Jurkat, Clone E6-1 (cell line): ENCODE data around the gene DOCK2.
"Not testable (repeated sequence)": the region's sequence is repeated elsewhere in the genome, so short reads cannot be mapped to it uniquely, and the experiment has no call there.

ENCODE experiments used
- DNase-seq: peaks from one replicate; pipeline ENCODE4 v3.0.0-alpha.2; 2011; ENCODE audit warnings: low read depth, low spot score
- H3K4me3 ChIP-seq: 2 replicates; pipeline ENCODE4 v1.5.1; 2011; ENCODE audit warnings: mild to moderate bottlenecking, low read length, control low read depth, moderate library complexity

The DOCK2 gene

DNA sequence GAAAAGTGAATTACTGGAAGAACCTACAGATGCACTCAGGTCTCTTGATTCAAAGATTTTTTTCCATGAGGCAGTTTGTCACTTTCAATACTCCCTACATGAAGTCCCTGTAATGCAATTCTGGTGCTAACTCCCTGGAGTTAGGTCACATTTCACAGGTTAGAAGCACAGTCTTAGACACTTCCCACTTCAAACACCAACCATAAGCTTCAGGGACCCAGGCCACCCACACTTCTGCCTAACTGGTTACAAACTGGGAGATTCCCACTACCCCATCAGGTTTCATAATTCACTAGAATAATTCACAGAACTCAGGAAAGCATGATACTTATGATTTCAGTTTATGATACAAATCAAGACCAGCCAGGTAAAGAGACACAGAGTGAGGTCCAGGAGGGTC lies 439.7 kb downstream of the DOCK2 start:
- no peak for DNase-seq
- H3K4me3 ChIP-seq = no peak overlapping the region

DNA sequence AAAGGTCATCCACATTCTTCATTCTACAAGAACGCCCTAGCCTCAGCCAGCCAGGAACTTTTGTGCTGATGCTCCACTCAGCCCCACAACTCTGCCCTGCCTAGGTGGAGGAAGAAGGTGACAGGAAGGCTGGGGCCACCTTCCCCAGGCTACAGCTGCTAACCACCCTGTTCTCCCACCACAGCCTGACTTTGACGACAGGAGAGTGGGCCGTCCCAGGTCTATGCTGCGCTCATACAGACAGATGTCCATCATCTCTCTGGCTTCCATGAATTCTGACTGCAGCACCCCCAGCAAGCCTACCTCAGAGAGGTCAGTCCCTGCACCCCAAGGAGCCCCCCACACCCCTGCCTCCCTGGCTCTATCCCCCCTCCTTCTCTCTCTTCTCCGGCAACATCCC lies 440.5 kb downstream of the DOCK2 start:
- no peak overlapping the region for H3K4me3 ChIP-seq
- no peak for DNase-seq

- H3K4me3 ChIP-seq = no peak overlapping the region
- DNase-seq = no peak
These were observed 441.4 kb downstream of the DOCK2 start for GRCh38 chr5:170078458-170078857.

DNA sequence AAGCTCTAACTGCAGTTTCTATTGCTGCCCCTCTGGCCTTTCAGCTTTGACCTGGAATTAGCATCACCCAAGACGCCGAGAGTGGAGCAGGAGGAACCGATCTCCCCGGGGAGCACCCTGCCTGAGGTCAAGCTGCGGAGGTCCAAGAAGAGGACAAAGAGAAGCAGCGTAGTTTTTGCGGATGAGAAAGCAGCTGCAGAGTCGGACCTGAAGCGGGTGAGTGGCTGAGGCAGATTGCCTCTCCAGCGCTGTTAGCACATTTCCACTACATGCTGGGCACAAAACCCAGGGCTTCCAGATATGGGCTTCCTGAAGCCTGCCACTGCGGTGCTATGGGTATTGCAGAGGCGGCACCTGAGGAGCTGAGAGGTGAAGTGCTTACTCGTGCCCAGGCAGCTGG lies 441.9 kb downstream of the DOCK2 start:
- H3K4me3 ChIP-seq = no peak overlapping the region
- DNase-seq = no peak

DNA sequence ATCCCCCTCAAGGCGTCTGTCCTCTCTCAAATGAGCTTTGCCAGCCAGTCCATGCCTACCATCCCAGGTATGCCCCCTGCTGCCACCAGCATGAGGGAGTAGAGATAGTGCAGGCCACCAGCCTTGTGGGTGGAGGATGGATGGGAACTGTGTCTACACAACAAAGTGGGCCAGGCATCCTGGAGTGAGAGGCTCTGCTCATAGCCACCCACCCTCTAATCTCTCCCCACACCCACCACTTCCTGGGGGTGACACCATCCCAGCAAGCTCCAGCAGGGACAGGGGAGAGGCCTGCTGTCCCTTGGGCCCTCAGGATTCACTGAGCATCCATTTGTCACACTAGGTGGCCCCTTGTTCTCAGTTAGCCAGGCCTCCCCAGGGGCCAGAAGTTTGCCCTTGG lies 443.1 kb downstream of the DOCK2 start:
- no peak for DNase-seq
- H3K4me3 ChIP-seq = no peak overlapping the region

GRCh38 chr5:170080786-170081445 lies 443.8 kb downstream of the DOCK2 start:
- no peak for DNase-seq
- H3K4me3 ChIP-seq = no peak overlapping the region

DNA sequence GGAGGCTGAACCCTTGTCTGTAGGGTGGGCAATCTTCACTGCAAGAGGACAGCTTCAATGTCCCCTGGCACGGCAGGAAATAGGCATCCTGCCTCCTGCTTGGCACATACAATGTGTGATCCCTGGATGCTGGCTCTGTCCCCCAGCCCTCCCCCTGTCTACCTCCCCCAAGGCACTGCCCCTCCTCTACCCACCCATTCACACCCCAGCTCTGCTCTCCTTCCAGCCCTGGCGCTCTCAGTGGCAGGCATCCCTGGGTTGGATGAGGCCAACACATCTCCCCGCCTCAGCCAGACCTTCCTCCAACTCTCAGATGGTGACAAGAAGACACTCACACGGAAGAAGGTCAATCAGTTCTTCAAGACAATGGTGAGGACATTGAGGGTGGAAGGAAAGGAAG lies 444.5 kb downstream of the DOCK2 start:
- no peak for DNase-seq
- H3K4me3 ChIP-seq = no peak overlapping the region

GRCh38 chr5:170082701-170083100 lies 445.6 kb downstream of the DOCK2 start:
- no peak overlapping the region for H3K4me3 ChIP-seq
- no peak for DNase-seq

- no peak for DNase-seq
- no peak overlapping the region for H3K4me3 ChIP-seq
These were observed 450.2 kb downstream of the DOCK2 start for GRCh38 chr5:170087168-170087817.

DNA sequence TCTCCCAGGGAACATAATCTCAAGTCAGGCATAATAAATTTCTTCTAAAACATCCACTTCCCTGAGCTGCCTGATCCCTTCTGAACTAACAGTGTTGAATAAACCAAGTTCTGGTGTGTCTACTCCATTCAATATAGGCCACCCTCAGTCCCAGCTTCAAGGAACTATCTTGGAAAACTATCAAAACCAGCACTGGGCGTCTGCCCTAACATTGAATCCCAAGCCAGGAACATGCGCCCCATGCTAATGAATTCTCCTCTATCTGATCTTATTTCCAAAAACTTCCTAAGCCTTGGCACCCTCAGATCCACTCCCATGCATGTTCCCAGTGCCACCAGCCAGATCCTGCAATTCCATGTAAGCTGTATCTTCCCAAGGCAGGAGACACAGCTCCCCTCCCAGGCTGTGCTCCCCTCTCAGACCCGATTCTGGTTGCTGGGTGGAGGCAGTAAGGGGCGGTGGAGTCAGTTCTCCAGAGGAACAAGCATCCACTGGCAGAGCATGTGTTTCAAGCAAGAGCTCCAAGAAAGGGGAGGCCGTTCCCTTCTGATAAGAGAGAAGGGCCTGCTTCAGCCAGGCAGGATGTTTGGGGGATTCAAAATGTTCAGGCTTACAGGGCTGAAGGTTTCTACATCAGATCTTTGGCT lies 455.5 kb downstream of the DOCK2 start:
- DNase-seq = no peak

GRCh38 chr5:170094329-170094728 lies 457.3 kb downstream of the DOCK2 start:
- not testable (repeated sequence) for H3K4me3 ChIP-seq

More for the DNA sequence above, 455.5 kb downstream of the DOCK2 start:
- H3K4me3 ChIP-seq = no peak overlapping the region

GRCh38 chr5:170095646-170096045 lies 458.6 kb downstream of the DOCK2 start:
- H3K4me3 ChIP-seq = no peak overlapping the region
- DNase-seq = no peak

More at GRCh38 chr5:170094329-170094728, 457.3 kb downstream of the DOCK2 start:
- not testable (repeated sequence) for DNase-seq

DNA sequence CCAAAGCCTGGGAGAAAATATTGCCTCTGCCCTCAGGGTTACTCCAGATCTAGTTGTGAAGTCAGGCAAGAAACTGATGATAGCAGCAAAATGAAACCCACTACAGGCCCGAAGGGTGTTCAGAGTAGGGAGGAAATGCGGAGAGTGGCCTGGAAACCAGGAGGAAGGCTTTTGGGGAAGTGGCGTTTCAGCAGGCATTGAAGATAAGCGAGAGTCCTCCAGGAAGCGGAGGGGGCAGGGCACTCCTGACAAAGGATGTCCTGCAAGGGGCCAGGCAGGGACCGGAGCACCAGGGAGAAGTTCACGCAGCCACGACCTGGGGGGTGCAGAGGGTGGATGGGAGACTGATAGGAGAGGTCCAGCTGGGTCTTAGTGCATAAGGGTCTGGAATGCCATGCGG lies 460.9 kb downstream of the DOCK2 start:
- no peak overlapping the region for H3K4me3 ChIP-seq
- DNase-seq = no peak

DNA sequence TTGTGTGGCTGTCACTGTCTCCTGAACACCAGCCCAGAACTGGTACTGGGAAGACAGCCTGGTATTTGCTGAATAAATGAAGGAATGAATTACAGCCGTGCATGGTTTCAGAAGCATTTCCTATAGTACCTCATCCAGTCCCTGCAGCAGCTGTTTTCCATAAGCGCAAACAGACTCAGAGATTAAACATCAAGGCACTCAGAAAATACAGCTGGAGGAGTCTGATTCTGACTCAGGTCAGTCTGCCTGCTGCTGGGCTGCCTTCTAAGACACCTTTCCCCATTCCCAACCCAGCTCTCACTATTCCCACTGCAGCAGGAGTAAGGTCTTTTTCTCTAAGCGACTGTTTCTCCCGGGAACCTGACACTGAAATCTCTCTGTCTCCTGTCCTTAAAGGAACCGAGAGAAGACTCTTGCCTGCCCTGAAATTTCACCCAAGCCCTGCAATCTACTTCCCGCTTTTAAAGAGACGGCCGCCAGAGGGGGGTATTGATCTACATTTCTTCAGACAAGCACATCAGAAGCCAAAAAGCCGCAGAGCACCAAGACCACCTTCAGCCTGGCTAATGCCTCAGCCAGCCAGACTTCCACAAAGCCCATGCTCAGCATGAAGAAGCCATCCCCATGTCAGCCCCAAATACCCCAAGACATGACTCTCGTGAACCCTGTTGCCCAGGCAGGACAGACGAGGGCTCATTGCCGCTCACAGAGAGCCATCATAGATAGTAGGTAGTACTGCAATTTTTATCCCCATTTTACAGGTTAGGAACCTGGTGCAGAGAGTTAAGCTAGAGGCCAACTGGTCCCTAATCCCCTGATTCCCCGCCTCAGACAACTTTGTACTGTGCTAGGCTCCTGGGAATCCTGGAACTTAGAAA lies 463.2 kb downstream of the DOCK2 start:
- H3K4me3 ChIP-seq = no peak overlapping the region
- DNase-seq = peak; percentile 68

- no peak for DNase-seq
- no peak overlapping the region for H3K4me3 ChIP-seq
These were observed 466.4 kb downstream of the DOCK2 start for GRCh38 chr5:170103447-170103846.

GRCh38 chr5:170104299-170104698 lies 467.2 kb downstream of the DOCK2 start:
- no peak for DNase-seq
- H3K4me3 ChIP-seq = no peak overlapping the region

DNA sequence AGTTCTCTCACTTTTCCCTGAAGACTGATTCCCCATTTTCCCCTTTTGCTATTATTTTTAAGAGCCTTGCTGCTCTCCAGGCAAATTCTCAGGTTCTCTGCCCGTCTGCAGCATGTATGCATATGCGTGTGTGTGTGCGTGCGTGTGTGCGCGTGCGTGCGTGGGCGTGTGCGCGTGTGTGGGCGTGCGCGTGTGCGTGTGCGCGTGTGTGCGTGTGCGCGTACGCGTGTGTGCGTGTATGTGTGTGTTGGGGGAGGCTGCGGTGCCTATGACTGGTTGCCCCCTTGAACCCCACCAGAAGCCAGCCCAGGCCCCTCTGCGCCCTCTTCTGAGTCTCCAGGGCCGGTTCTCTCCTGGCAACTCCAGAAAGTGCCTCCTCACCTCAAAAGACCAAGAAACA lies 467.6 kb downstream of the DOCK2 start:
- no peak overlapping the region for H3K4me3 ChIP-seq
- DNase-seq = no peak

DNA sequence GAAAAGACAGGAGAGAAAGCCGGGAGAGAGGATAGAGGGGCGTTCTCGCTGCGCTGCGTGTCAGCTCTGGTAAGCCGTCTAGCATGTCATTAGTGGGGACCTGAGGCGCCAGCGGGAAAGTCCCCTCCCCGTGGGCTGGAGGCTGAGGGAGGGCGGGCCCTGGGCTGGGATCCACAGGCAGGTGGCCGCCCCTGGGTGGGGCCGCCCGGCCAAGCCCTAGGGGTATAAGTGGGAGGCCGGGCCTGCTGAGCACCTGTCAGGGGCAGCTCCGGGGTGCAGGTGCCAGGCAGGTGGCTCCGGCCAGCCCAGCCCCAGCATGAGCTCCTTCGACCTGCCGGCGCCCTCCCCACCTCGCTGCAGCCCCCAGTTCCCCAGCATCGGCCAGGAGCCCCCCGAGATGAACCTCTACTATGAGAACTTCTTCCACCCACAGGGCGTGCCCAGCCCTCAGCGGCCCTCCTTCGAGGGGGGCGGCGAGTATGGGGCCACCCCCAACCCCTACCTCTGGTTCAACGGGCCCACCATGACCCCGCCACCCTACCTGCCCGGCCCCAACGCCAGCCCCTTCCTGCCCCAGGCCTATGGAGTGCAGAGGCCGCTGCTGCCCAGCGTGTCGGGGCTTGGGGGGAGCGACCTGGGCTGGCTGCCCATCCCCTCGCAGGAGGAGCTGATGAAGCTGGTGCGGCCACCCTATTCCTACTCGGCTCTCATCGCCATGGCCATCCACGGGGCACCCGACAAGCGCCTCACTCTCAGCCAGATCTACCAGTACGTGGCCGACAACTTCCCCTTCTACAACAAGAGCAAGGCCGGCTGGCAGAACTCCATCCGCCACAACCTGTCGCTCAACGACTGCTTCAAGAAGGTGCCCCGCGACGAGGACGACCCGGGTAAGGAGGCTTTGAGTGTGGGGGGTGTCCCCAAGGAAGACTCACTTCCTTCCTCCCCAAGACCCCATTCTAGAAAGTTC lies 468.9 kb downstream of the DOCK2 start, which contains the start of gene FOXI1:
FOXI1 (plus strand) TSS at position 256 of the 970 bp plus-strand sequence; CDS start at position 317, 61 bp downstream.
- H3K4me3 ChIP-seq = no peak within 1 kb of the TSS
- no peak for DNase-seq
